Adrenal gland (tissue), 19 donors: ENCODE results near the gene OR1A2. TPM values are rescaled to one million over a fixed set of nuclear protein-coding genes. Genes with fewer than 3 reads are reported as not detected.

ENCODE experiments used
- DNase-seq, 7 donors: peaks; one replicate each; pipeline ENCODE4 v3.0.0-alpha.2; 2019 to 2020
- H3K27ac ChIP-seq, 5 donors: fragments of 200-600 bp; sonication (generic) in 4 of 5; 1 replicate in 3 of 5; 2 replicates in 2 of 5; pipeline versions ENCODE4 v1.5.1 to v1.8.0; 2016 to 2020; ENCODE audit warnings: mild to moderate bottlenecking in 1 of 5
- H3K27me3 ChIP-seq: fragments of 200-600 bp; 2 replicates; pipeline ENCODE4 v1.8.0; 2021
- H3K36me3 ChIP-seq, 2 donors: fragments of 200-600 bp; replicated peaks in 1 of 2; 1 replicate in 1 of 2; 2 replicates in 1 of 2; pipeline versions ENCODE4 v1.5.1 to v1.8.0; 2018 to 2022
- H3K4me1 ChIP-seq, 2 donors: fragments of 200-600 bp; replicated peaks in 1 of 2; 1 replicate in 1 of 2; 2 replicates in 1 of 2; pipeline versions ENCODE4 v1.5.1 to v1.8.0; 2018 to 2021
- H3K4me3 ChIP-seq, 4 donors: fragments of 200-600 bp; sonication (generic) in 3 of 4; one replicate each; pipeline ENCODE4 v1.5.1; 2016 to 2018
- H3K9me3 ChIP-seq, 3 donors: fragments of 200-600 bp; sonication (generic) in 1 of 3; replicated peaks in 1 of 3; 1 replicate in 2 of 3; 2 replicates in 1 of 3; pipeline versions ENCODE4 v1.5.1 to v1.8.0; 2016 to 2021
- CTCF ChIP-seq, 6 experiments: fragments of 450-650 bp in 4 of 6; fragments of 200-600 bp in 2 of 6; sonication (generic) in 1 of 6; IDR thresholded peaks; 1 replicate in 5 of 6; 2 replicates in 1 of 6; pipeline versions ENCODE4 v1.5.1 to v1.8.0; 2016 to 2021; ENCODE audit warnings: antibody characterized with exemption in 6 of 6, mild to moderate bottlenecking in 2 of 6, moderate library complexity in 1 of 6
- POLR2A ChIP-seq, 2 donors: fragments of 450-650 bp; IDR thresholded peaks; one replicate each; pipeline ENCODE4 v1.6.1; 2017; ENCODE audit warnings: antibody characterized with exemption in 2 of 2, mild to moderate bottlenecking in 2 of 2, moderate library complexity in 1 of 2
- WGBS, 4 donors: extraction: QIAGEN DNeasy Blood & Tissue Kit in 2 of 4; methylation state at CpG; one replicate each; pipeline versions ENCODE4 v1.1.5 to v1.1.7; 2013 to 2017; 5-methylcytosine and 5-hydroxymethylcytosine counted together
- intact Hi-C, 2 donors: fragments of 100-400 bp; cut with DNase I; formaldehyde crosslinking; loops; one replicate each; pipeline versions ENCODE4 v1.14.1 to v1.15.0; 2022 to 2023
- long read RNA-seq, 10 donors: library from polyadenylated mRNA in 3 of 10; unstranded in 2 of 10; stranded (forward) in 1 of 10; transcript quantifications; one replicate each; pipeline ENCODE4 v2.0.0 and lab custom pipeline, GENCODE V29; 2021 to 2026
- polyA plus RNA-seq, 3 donors: library from polyadenylated mRNA; stranded (reverse); fragments of 200-250 nt in 2 of 3; fragments of 350-450 nt in 1 of 3; fragmentation: Illumina TruSeq in 1 of 3; extraction: RNeasy Lipid Tissue Mini Kit (QIAGEN cat#74804) in 1 of 3; gene quantifications; one replicate each; pipeline ENCODE4 v1.2.3, GENCODE V29; 2013 to 2014
- total RNA-seq, 9 donors: library from RNA; depleted of rRNA in 4 of 9; stranded (reverse); fragments of >200 nt in 4 of 9; fragments of 120-200 nt in 1 of 9; fragmentation: NEBNext Ultra II Directional in 1 of 9; extraction: Animal tissue kit (Norgen Biotek cat#: 25700) in 1 of 9; gene quantifications; one replicate each; pipeline versions ENCODE4 v1.1.0 to v1.2.4, GENCODE V29; 2013 to 2023
- donor health status: healthy with polysubstance abuse.
- donor health status: Bipolar disorder and iron deficiency.
- donor health status: DM: yes; HTN: yes; CAD: no.
- donor health status: DM: no; HTN: no; CAD: no.
- donor health status: DM: no; HTN: no; CAD: no.
- donor health status: DM: yes; HTN: yes; CAD: no.

The OR1A2 gene
- not detected for total RNA-seq
- not detected for polyA plus RNA-seq
- long read RNA-seq, donor 1 = 0 reads
- long read RNA-seq, donor 2 = 0 reads
- long read RNA-seq, donor 3 = 0 reads
- long read RNA-seq, donor 4 = 0 reads
- long read RNA-seq, donor 5 = 0 reads
- long read RNA-seq, donor 6 = 0 reads
- long read RNA-seq, donor 7 = 0 reads
- long read RNA-seq, donor 8 = 0 reads
- long read RNA-seq, donor 9 = 0 reads
- long read RNA-seq, donor 10 = 0 reads

GRCh38 chr17:3197219-3197618 lies at the start of gene OR1A2:
TSS of gene OR1A2 (plus strand) at chr17:3197519. CDS start at chr17:3197519, 0 bp downstream.
- Histone ChIP-seq H3K27ac (no peak within 1 kb of the TSS), H3K4me1 (no peaks in the 10 kb centered on the region), H3K27me3 (peaks cover 4% of the 10 kb centered on the region), H3K36me3 (no peaks in the 10 kb centered on the region), H3K9me3 (no peaks in the 10 kb centered on the region), H3K4me3 (no peak within 1 kb of the TSS)
- no peak for TF ChIP-seq CTCF (IDR thresholded peaks at IDR 0.05)
- TF ChIP-seq POLR2A (IDR thresholded peaks at IDR 0.05) = no peak
- no peak for DNase-seq
- intact Hi-C loops = no loop called here
- WGBS, 4 donors = 63 to 75% (median 65%) methylated on average over 4 of the region's 4 CpGs

GRCh38 chr17:3157218-3157617 lies 40.1 kb upstream of the OR1A2 start:
- no peaks in the 10 kb centered on the region for H3K36me3 ChIP-seq
- TF ChIP-seq POLR2A (IDR thresholded peaks at IDR 0.05) = no peak
- TF ChIP-seq CTCF (IDR thresholded peaks at IDR 0.05) = no peak
- no peaks in the 10 kb centered on the region for H3K4me1 ChIP-seq
- no peak overlapping the region for H3K4me3 ChIP-seq
- WGBS, 4 donors = 63 to 73% (median 66%) methylated on average over 1 of the region's 1 CpG
- H3K27me3 ChIP-seq = peaks cover 15% of the 10 kb centered on the region
- DNase-seq = no peak
- intact Hi-C loops = no loop called here
- peaks cover 0 to 6% (median 0%) of the 10 kb centered on the region in 3 donors for H3K9me3 ChIP-seq
- no peak overlapping the region for H3K27ac ChIP-seq

- Histone ChIP-seq H3K4me1 (no peaks in the 10 kb centered on the region), H3K27me3 (peaks cover 5% of the 10 kb centered on the region), H3K4me3 (no peak overlapping the region), H3K36me3 (no peaks in the 10 kb centered on the region), H3K27ac (no peak overlapping the region), H3K9me3 (no peaks in the 10 kb centered on the region)
- no peak for DNase-seq
- no peak for TF ChIP-seq POLR2A (IDR thresholded peaks at IDR 0.05)
- TF ChIP-seq CTCF (IDR thresholded peaks at IDR 0.05) = no peak
- WGBS, 4 donors = 51 to 64% (median 54%) methylated on average over 5 of the region's 5 CpGs
- intact Hi-C loops = no loop called here
These were observed 29.7 kb upstream of the OR1A2 start for GRCh38 chr17:3167574-3167973.

- Histone ChIP-seq H3K27me3 (peaks cover 4% of the 10 kb centered on the region), H3K36me3 (no peaks in the 10 kb centered on the region), H3K9me3 (no peaks in the 10 kb centered on the region), H3K27ac (no peak overlapping the region), H3K4me3 (no peak overlapping the region), H3K4me1 (no peaks in the 10 kb centered on the region)
- 30 to 56% (median 37%) methylated on average over 4 of the region's 4 CpGs for WGBS, 4 donors
- no peak for DNase-seq
- intact Hi-C loops = no loop called here
- no peak for TF ChIP-seq POLR2A (IDR thresholded peaks at IDR 0.05)
- no peak for TF ChIP-seq CTCF (IDR thresholded peaks at IDR 0.05)
These were observed 7.4 kb upstream of the OR1A2 start for GRCh38 chr17:3189961-3190360.
